ENCODE results near the gene DOCK3.

DNA sequence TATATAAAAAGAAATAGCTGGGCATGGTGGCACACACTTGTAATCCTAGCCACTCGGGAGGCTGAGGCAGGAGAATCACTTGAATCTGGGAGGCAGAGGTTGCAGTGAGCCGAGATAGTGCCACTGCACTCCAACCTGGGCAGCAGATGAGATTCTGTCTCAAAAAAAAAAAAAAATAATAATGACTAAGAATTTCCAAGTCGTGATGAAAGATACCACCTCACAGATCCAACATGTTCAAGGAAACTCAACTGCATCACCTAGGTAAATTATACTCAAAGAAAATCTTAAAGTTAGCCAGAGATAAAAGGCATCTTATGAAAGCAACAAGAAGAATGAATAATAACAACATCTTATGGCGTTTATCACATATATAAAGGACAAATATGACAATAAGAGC is 50.1 kb downstream of the DOCK3 start:
- TF ChIP-seq MAZ (IDR thresholded peaks at IDR 0.05; ENCODE audit: borderline replicate concordance, low read depth, low read length) = no peak
- no peak for TF ChIP-seq BHLHE40 (IDR thresholded peaks at IDR 0.05; ENCODE audit: low read depth, low read length)
- TF ChIP-seq, protein P1, sequence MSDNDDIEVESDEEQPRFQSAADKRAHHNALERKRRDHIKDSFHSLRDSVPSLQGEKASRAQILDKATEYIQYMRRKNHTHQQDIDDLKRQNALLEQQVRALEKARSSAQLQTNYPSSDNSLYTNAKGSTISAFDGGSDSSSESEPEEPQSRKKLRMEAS (IDR thresholded peaks at IDR 0.05) = no peak
- no peak for TF ChIP-seq NPAS2 (CRISPR knock-in tag; IDR thresholded peaks at IDR 0.05; ENCODE audit: borderline replicate concordance)
- TF ChIP-seq, protein P2, sequence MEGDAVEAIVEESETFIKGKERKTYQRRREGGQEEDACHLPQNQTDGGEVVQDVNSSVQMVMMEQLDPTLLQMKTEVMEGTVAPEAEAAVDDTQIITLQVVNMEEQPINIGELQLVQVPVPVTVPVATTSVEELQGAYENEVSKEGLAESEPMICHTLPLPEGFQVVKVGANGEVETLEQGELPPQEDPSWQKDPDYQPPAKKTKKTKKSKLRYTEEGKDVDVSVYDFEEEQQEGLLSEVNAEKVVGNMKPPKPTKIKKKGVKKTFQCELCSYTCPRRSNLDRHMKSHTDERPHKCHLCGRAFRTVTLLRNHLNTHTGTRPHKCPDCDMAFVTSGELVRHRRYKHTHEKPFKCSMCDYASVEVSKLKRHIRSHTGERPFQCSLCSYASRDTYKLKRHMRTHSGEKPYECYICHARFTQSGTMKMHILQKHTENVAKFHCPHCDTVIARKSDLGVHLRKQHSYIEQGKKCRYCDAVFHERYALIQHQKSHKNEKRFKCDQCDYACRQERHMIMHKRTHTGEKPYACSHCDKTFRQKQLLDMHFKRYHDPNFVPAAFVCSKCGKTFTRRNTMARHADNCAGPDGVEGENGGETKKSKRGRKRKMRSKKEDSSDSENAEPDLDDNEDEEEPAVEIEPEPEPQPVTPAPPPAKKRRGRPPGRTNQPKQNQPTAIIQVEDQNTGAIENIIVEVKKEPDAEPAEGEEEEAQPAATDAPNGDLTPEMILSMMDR (IDR thresholded peaks at IDR 0.05) = no peak
- no peak for TF ChIP-seq JUN (IDR thresholded peaks at IDR 0.05)
- TF ChIP-seq, protein P3, sequence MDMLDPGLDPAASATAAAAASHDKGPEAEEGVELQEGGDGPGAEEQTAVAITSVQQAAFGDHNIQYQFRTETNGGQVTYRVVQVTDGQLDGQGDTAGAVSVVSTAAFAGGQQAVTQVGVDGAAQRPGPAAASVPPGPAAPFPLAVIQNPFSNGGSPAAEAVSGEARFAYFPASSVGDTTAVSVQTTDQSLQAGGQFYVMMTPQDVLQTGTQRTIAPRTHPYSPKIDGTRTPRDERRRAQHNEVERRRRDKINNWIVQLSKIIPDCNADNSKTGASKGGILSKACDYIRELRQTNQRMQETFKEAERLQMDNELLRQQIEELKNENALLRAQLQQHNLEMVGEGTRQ (IDR thresholded peaks at IDR 0.05) = no peak
- TF ChIP-seq ZNF302 (CRISPR knock-in tag; IDR thresholded peaks at IDR 0.05) = no peak
- no peak for TF ChIP-seq JUNB (IDR thresholded peaks at IDR 0.05)
- TF ChIP-seq EP300 (IDR thresholded peaks at IDR 0.05) = no peak

Measured in A549 (cell line).